AG09309 (cell line): ENCODE data around the gene KCTD14.
"Not testable (repeated sequence)": the region's sequence is repeated elsewhere in the genome, so short reads cannot be mapped to it uniquely, and the experiment has no call there.

Source experiments
- DNase-seq: peaks from one replicate; pipeline ENCODE4 v3.0.0-alpha.2; 2010; ENCODE audit warnings: low read depth
- H3K4me3 ChIP-seq: 2 replicates; pipeline ENCODE4 v1.5.1; 2011; ENCODE audit warnings: mild to moderate bottlenecking, low read depth, low read length, moderate library complexity; ENCODE audit not compliant: control insufficient read depth
- CTCF ChIP-seq: IDR thresholded peaks from 2 replicates; pipeline ENCODE4 v1.5.1; 2011; ENCODE audit warnings: mild to moderate bottlenecking, low read depth, low read length, inconsistent platforms; ENCODE audit not compliant: insufficient read depth, control insufficient read depth; ENCODE audit errors: missing control alignments

Gene KCTD14

GRCh38 chr11:78034623-78035022, 11.5 kb upstream of the KCTD14 start:
- no peak for DNase-seq
- H3K4me3 ChIP-seq: no peak overlapping the region
- TF ChIP-seq CTCF: no peak

- no peak for DNase-seq
- no peak overlapping the region for H3K4me3 ChIP-seq
- TF ChIP-seq CTCF: no peak
Observed at GRCh38 chr11:78033040-78033439, 10.0 kb upstream of the KCTD14 start.

GRCh38 chr11:78032090-78032489, 9.0 kb upstream of the KCTD14 start:
- no peak for DNase-seq
- no peak overlapping the region for H3K4me3 ChIP-seq

GRCh38 chr11:78031629-78032028, 8.6 kb upstream of the KCTD14 start:
- no peak for DNase-seq
- TF ChIP-seq CTCF: no peak

More at GRCh38 chr11:78032090-78032489, 9.0 kb upstream of the KCTD14 start:
- no peak for TF ChIP-seq CTCF

GRCh38 chr11:78030429-78031325, 7.6 kb upstream of the KCTD14 start:
- TF ChIP-seq CTCF: no peak
- no peak overlapping the region for H3K4me3 ChIP-seq
- DNase-seq: no peak

More at GRCh38 chr11:78031629-78032028, 8.6 kb upstream of the KCTD14 start:
- no peak overlapping the region for H3K4me3 ChIP-seq

GRCh38 chr11:78028423-78028822, 5.3 kb upstream of the KCTD14 start:
- DNase-seq, H3K4me3 ChIP-seq: not testable (repeated sequence)

GRCh38 chr11:78027759-78028158, 4.7 kb upstream of the KCTD14 start:
- no peak for TF ChIP-seq CTCF
- no peak overlapping the region for H3K4me3 ChIP-seq

More at GRCh38 chr11:78027759-78028158, 4.7 kb upstream of the KCTD14 start:
- no peak for DNase-seq
